Measurements from ENCODE around the gene ADARB2. TPM values are rescaled to one million over a fixed set of nuclear protein-coding genes. Genes with fewer than 3 reads are reported as not detected.

Gene ADARB2
- total and polyA plus RNA-seq, 2 experiments from 2014 or later, result 2.0 to 5.0 TPM

DNA sequence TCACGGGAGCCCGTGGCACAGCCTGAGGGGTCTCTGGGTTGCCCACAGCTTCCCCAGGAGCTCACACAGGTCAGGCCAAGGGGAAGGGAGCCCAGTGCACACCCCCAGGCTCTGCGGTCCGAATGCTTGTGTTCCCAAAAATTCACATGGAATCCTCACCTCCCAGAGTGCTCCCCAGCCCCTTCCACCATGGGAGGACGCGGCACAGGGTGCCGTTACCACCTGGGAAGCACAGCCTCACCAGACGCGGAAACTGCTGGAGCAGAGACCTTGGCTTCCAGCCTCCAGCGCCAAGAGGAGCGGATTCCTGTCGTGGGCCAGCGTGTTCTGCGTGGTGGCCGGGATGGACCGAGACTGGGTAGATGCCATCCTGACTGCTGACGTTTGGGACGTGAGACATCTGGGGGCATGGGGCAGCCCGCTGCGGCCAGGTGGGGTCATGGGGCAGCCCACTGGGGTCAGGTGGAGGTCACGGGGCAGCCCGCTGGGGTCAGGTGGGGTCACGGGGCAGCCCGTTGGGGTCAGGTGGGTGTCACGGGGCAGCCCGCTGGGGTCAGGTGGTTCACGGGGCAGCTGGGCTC is 531.8 kb downstream of the ADARB2 start:
- H3K27ac Mint-ChIP-seq, result no peak overlapping the region
- no peaks in the 10 kb centered on the region for H4K20me1 ChIP-seq (replicated peaks; ENCODE audit: insufficient read depth)
- no peaks in the 10 kb centered on the region for H3K4me1 ChIP-seq (ENCODE audit: insufficient read depth)
- H3K4me1 Mint-ChIP-seq, result peaks cover 5% of the 10 kb centered on the region
- no peak overlapping the region for H3K27ac ChIP-seq (ENCODE audit: low read depth)
- no peak overlapping the region for H3K4me2 ChIP-seq
- H3K36me3 Mint-ChIP-seq (ENCODE audit: low read depth), result no peaks in the 10 kb centered on the region; the same call in 2 of the 3 replicates
- no peaks in the 10 kb centered on the region for H3K79me2 ChIP-seq (replicated peaks; ENCODE audit: insufficient read depth)
- ATAC-seq (no peak), DNase-seq (ENCODE audit: low spot score) (no peak)
- H3K9me2 ChIP-seq (ENCODE audit: insufficient read depth), result no peaks in the 10 kb centered on the region
- H2AFZ ChIP-seq, result no peak overlapping the region
- H3K27me3 ChIP-seq (ENCODE audit: insufficient read depth), result no peaks in the 10 kb centered on the region
- peaks cover 25% of the 10 kb centered on the region for H3K27me3 Mint-ChIP-seq (ENCODE audit: insufficient read depth, low read depth, poor library complexity)
- no peaks in the 10 kb centered on the region for H3K9me3 Mint-ChIP-seq
- no peaks in the 10 kb centered on the region for H3K36me3 ChIP-seq (ENCODE audit: insufficient read depth)
- no peak for TF ChIP-seq CTCF (conservative IDR thresholded peaks at IDR 0.05; ENCODE audit: low read depth in 2 of 2)
- TF ChIP-seq ZNF331 (CRISPR knock-in tag; IDR thresholded peaks at IDR 0.05; ENCODE audit: low read depth), result no peak
- no peak for TF ChIP-seq JUNB (IDR thresholded peaks at IDR 0.05; ENCODE audit: unreplicated experiment)
- TF ChIP-seq EZH2 (IDR thresholded peaks at IDR 0.05; ENCODE audit: low read depth, unreplicated experiment), result no peak
- TF ChIP-seq, protein P1, sequence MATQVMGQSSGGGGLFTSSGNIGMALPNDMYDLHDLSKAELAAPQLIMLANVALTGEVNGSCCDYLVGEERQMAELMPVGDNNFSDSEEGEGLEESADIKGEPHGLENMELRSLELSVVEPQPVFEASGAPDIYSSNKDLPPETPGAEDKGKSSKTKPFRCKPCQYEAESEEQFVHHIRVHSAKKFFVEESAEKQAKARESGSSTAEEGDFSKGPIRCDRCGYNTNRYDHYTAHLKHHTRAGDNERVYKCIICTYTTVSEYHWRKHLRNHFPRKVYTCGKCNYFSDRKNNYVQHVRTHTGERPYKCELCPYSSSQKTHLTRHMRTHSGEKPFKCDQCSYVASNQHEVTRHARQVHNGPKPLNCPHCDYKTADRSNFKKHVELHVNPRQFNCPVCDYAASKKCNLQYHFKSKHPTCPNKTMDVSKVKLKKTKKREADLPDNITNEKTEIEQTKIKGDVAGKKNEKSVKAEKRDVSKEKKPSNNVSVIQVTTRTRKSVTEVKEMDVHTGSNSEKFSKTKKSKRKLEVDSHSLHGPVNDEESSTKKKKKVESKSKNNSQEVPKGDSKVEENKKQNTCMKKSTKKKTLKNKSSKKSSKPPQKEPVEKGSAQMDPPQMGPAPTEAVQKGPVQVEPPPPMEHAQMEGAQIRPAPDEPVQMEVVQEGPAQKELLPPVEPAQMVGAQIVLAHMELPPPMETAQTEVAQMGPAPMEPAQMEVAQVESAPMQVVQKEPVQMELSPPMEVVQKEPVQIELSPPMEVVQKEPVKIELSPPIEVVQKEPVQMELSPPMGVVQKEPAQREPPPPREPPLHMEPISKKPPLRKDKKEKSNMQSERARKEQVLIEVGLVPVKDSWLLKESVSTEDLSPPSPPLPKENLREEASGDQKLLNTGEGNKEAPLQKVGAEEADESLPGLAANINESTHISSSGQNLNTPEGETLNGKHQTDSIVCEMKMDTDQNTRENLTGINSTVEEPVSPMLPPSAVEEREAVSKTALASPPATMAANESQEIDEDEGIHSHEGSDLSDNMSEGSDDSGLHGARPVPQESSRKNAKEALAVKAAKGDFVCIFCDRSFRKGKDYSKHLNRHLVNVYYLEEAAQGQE (IDR thresholded peaks at IDR 0.05; ENCODE audit: unreplicated experiment), result no peak
- TF ChIP-seq EZH2phosphoT487 (IDR thresholded peaks at IDR 0.05; ENCODE audit: unreplicated experiment), result no peak
- TF ChIP-seq POLR2AphosphoS5 (IDR thresholded peaks at IDR 0.05; ENCODE audit: low read depth), result no peak
- TF ChIP-seq NANOG (IDR thresholded peaks at IDR 0.05; ENCODE audit: borderline replicate concordance), result no peak
- TF ChIP-seq ETS1 (IDR thresholded peaks at IDR 0.05), result no peak
- no peak for TF ChIP-seq ZNF114 (CRISPR knock-in tag; IDR thresholded peaks at IDR 0.05)
- no peak for TF ChIP-seq ZNF462 (CRISPR knock-in tag; IDR thresholded peaks at IDR 0.05)
- no peak overlapping the region for H3K4me3 Mint-ChIP-seq
- H3F3A ChIP-seq (replicated peaks; ENCODE audit: low read depth), result no peaks in the 10 kb centered on the region
- H3K4me3 ChIP-seq, result no peak overlapping the region
